HCEC 1CT (cell line): Measurements from ENCODE around the gene OR4D2.
A peak's percentile ranks its signal among the peaks of the same experiment; 100 is the strongest.

Experiments
- DNase-seq: peaks from one replicate; pipeline ENCODE4 v3.0.0-alpha.2; 2017

Gene OR4D2

DNA sequence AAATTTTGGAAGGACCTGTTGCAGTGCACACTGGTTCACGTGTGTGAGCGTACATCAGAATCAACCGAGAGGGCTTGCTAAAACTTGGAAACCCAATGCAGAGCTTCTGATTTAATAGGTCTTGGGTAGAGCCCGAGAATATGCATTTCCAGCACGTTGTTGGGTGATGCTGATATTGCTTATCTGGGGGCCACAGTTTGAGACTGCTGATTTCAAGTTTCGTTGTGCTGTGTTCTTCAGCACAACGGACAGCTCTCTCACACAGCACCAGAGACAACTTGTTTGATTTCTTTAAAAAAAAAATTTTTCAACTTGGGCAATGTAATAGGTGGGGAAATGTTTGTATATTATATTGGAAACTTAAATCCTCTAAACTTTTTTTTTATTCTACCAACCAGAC is 9.4 kb downstream of the OR4D2 start:
- no peak for DNase-seq

DNA sequence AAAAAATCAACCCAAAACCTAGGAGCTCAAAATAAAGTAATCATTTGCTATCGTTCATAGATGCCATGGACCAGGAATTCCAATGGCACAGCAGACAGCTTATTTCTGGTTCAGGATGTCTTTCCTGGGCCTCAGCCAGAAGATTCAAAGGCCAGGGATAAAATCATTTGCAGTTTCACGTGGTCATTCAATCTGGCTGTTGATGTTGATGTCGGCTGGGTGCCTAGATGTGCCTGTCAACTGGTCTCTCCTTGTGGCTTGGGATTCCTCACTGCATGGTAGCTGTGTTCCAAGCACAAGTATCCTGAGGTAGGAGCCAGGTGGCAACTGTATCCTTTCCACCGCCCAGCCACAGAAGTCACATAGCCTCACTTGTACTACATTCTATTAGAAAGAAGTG is 15.0 kb downstream of the OR4D2 start:
- DNase-seq: no peak

DNA sequence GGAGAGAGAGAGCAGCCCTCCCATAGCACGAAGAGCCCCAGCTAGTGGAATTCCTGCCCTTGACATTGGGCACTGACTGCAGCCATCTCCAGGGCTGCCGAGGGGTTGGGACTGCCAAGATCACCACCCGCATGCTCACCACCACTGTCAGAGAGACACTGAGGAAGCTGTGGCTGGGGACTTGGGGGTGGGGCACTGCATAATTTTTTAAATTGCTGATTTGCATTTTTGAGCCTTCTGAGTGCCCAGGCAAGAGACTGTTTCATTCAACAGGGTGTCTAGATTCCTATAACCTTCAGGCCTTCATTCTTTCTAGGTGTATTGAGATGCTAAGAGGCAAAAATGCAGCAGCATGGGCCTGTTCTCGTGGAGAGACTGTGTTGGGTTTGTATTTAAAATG is 16.7 kb downstream of the OR4D2 start:
- no peak for DNase-seq

DNA sequence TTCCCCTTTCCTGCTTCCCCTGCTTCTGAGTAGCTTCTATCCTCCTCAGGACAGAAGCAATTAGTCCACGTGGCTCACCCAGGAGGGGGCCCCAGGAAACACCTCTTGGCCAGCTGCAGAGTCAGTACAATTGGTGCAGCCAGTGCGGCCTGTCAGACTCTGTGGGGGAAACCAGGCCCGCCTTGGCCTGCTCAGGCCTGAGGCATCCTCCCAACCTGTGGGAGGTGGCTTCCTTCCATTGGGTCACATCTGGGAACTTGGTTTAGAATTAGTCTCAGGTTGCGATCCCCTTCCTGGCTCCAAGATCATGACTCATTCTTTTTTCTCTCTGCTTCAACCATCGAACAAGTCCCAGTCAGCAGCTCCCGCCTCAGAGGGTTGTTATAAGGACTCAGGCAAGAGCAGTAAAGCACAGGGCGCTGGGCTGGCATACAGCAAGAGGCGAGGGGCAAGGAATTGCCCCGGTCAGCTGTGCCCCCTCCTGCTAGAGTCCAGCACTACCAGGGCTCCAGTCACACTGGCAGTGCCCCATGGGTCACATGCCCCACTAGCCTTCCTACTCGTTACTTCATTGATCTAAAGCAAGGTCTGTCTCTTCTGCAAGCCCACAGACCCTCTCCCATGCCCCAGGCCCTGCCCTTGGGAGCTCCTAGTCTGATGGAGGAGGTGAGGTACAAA is 17.7 kb downstream of the OR4D2 start:
- peak; percentile 58 for DNase-seq

DNA sequence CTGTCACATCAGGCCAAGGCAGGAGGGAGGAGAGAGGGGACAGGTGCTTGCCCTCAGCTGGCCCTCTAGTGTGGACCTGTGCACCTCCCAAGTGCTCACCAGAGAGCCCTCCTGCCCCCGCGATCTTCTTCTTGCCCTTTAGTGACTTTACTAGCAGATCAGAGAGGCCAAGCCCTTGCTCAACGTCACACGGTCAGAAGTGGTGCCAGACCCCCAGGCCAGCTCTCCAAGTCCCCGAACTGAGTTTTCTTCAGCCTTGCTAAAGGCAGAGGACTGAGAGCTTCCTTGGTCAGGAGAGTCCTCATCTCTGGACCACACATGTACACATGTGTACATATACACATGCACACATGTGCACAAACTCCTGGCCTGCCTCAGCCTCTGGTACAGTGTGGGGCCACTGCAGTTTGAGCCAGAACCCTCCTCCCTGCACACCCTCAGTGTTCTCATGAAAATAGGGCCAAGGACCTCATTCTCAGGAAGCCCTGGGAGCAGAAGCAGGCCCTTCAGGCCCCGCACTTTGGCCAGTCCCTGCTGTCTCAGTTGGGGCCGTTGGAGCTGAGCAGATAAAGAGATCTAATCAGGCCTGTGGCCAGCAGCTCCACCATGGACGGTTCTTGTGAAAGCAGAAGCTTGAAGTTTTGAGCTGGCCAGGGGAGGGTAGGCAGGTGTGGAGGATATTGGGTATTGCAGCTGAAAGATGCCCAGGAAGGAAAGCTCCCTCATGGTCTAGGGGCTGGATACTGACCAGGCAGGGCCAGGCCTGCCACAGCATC is 18.4 kb downstream of the OR4D2 start:
- DNase-seq: no peak

DNA sequence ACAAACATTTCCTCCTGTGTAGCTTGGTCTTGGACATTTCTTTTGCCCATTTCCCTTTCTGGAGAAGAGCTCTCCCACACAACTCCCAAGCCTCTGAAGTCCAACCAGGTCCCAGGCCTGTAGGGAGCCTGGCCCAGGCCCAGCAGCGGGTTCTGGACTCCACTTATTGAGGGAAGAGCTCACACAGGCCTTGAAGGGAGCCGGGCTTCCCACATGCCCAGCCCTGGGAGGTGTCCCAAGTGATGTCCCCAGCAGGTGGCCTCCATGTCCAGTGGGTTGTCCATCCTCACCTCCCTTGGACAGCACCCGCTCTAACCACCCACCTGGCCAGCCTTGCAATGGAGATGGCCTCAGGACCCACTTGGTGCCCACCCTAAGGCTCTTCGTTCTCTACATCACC is 19.8 kb downstream of the OR4D2 start:
- DNase-seq: no peak

DNA sequence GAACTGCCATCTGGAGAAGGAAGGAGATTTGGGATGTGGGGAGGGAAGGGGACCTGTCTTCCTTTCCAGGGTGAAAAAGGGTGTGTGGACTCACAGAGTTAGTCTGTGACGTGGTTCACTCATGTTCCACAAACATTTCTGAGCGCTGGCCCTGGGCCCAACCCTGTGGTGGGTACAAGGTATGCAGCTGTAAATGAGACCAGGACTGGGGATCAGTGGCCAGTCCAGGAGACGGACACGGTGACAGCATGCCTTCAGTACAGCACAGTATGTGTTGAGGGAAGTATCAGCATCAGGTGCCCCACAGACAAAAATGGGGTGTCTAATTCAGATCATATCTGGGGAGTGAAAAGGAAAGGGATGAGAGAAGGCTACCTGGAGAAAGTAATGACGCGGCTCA is 20.3 kb downstream of the OR4D2 start:
- no peak for DNase-seq

DNA sequence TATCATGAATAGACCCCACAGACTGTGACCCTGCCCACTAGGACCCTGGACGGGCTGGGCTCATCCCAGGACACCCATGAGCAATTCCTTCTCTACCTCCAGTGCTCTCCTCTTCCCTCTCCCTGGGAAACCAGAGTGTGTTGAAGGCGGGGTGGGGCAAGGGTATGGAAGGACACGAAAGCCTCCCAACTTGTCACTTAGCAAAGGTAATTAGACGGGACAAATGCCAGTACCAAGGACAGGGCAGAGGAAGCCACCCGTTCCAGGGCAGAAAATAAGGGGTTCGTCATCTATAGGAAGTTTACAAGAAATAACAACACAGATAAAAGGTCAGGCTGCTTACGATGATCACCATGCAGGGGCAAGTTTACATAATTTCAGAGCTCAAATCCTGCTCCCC is 20.9 kb downstream of the OR4D2 start:
- DNase-seq: no peak

DNA sequence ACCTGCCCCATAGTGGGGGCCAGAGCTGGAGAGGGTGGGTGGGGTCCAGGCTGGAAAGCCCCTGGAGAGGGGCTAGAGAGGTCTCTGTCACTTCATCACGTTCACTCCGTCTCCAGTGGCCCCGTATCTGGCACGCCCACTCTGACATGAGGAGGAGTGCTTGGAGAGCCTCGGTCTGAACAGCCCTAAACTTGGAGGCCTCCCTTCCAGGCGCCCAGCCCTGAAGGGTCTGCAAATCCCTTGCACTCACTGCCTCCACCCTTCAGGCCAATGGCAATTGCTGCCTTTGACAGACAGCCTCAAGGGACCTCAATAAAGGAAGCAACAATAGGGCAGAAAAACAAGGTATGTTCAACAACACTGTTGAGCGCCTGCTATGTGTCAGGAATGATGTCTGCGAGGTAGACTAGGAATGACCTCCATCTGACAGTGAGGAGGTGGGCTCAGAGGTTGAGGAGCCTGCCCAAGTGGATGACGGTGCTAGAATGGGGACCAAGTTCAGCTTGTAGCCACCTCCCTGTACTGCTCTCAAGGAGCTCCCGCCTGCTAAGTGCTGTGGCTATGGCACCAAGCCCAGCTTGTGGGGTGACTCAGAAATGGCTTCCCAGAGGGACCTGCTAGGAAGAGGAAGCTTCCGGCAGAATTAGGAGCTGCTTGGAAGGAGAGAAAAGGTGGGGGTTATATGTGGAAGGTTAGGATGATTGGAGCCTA is 22.8 kb downstream of the OR4D2 start:
- DNase-seq: peak; percentile 75

DNA sequence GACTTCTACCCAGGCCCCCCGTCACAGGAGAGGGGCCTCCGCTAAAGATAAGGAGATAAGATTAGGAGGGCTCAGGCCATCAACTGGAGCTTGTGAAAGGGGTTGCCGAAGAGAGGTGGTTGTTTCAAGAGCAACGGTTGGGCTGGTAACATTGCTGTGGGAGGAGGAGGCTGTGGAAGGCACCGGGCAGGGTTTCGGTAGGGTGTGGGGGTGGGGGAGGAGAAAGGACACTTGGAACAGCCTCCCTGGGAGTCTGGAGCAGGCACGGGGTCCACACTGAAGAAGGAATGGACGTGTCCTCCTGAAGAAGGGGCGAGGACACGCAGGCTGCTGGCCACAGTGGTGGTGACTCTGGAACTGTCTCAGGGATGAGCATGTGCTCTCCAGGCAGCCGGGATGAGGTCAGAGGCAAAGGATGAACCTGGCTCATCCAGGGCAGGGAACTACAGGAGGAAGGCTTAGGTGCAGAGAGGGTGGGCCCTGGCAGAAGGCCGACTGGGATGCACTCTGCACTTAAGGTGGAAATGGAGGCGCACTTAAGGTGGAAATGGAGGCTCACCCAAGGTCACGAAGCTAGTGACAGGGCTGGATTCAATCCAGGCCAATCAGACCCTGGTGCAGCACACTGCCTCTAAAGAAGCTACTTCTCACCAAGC is 24.6 kb downstream of the OR4D2 start:
- DNase-seq: no peak

DNA sequence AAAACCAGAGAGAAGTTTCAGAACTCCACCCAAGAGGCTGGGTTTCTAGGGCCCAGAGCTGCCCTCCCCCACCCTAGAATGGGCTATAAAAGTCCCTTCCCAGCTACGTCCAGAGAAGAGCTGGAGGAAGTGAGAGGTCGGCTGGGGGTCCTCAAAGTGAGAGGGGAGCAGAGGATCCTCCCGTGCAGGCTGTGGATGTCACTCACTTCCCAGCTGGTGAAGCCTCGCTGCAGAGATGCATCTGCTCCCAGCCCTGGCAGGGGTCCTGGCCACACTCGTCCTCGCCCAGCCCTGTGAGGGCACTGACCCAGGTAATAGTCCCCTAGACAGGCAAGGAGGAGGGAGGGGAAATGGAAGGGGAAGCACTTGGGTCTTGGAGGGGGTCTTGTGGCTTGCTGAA is 25.8 kb downstream of the OR4D2 start, which contains the start of gene EPX:
Gene EPX (plus strand): TSS at position 115 of the 400 bp plus-strand sequence. CDS start 121 bp downstream, at position 236.
- no peak for DNase-seq

DNA sequence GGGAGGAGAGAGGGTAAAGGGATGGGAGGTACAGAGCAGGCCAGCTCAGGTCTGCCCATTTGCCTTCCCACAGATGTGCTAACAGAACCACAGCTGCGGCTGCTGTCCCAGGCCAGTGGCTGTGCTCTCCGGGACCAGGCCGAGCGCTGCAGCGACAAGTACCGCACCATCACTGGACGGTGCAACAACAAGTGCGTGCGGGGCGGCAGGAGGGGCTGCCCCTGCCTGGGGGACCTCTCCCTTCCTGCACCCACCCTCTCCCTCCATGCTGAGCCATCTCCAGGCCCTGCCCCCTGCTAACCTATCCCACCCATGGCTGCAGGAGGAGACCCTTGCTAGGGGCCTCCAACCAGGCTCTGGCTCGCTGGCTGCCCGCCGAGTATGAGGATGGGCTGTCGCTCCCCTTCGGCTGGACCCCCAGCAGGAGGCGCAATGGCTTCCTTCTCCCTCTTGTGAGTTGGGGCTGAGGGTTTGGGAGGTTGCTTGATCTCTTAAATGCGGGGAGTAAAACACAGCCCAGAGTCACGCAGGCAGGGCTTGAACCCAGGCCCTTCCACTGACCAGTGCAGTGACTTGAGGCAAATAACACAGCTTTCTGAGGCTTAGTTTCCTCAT is 27.0 kb downstream of the OR4D2 start:
- DNase-seq: no peak

DNA sequence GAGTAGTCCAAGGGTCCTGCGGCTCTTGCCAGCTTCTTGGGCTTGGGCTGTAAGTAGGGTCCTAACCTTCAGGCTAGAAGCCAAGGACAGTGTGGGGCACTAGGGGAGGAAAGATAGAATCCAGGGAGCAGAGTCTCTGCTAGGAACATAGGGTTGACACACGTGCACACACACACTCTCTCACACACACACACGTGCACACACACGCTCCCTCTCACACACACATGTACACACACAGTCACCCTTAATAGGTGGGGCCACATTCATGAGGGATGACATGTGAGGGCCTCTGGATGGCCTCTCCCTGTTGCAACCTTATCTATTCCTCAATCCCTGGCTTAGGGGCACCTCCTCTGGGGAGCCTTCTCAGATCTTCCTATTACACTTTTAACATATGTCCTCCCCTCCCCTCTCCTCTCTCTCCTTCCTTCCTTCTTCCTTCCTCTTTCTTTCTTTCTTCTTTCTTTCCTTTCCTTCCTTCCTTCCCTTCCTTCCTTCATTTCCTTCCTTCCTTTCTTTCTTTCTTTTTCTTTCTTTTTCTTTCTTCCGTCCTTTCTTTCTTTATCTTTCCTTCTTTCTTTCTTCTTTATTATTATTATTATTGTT is 28.8 kb downstream of the OR4D2 start:
- no peak for DNase-seq

DNA sequence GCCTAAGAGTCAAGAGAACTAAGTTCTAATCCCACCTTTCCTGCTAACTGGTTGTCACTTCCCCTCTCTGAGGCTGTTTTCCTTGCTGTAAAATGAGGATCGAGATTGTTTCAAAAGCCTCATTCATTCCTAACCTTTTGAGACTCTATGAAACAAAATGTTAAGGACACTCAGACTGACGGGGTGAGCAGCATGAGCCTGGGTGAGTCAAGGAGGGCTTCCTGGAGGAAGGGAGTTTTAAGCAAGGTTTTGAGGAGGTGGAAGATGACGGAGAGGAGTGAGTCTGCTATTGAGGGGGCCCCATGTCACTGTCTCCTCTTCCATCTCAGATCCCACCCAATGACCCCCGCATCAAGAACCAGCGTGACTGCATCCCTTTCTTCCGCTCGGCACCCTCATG is 29.8 kb downstream of the OR4D2 start:
- DNase-seq: no peak

DNA sequence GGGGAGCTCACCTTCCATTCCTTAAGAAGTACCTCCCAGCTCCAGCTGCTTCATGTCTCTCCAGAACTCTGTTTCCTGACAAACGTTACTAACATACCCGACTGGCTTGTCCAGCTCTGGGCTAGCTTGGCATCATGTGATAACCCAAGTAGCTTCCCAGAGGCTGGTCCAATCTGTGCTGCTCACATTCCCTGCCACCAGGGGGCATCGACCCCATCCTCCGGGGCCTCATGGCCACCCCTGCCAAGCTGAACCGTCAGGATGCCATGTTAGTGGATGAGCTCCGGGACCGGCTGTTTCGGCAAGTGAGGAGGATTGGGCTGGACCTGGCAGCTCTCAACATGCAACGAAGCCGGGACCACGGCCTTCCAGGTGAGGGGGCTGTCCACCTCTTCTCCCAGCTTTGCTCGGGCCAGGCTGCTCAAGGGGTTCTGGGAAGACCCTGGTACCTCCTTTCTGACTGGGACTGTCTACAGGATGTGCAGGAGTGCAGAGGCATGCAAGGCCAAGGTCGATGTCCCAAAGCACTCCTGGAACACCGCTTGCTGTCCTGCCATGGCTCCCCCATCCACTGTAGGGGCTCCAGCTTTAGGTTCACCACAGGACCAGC is 33.3 kb downstream of the OR4D2 start:
- peak; percentile 48 for DNase-seq

DNA sequence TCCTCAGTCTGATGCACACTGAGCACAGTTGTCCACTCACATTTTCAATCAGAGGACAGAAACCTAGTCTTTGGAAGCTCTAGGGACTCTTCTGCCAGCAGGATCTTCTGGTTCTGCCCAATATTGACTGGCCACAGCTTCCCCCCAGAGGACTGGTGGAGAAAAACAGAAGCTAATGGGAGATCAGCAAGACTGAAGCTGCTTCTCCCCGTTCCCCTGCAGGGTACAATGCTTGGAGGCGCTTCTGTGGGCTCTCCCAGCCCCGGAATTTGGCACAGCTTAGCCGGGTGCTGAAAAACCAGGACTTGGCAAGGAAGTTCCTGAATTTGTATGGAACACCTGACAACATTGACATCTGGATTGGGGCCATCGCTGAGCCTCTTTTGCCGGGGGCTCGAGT is 36.1 kb downstream of the OR4D2 start:
- no peak for DNase-seq

DNA sequence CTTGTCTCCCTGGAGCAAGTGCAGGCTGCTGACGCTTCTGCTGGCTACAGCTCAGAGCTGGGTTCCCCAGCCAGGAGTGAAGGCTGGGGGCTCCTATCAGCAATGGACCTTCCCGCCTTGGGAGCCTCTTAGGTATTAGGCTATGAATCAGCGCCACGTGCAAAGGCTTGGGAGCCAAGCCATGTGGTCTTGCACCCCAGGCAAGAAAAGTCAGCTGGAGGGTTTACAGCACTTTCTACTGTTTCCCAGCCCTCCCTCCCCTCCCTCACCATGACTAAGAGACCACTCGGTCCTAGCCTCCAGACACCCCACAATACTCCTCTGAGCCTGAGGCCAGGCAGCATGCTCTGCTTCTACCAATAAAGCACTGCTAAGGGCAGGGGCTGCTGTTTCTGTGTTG is 38.0 kb downstream of the OR4D2 start:
- no peak for DNase-seq

DNA sequence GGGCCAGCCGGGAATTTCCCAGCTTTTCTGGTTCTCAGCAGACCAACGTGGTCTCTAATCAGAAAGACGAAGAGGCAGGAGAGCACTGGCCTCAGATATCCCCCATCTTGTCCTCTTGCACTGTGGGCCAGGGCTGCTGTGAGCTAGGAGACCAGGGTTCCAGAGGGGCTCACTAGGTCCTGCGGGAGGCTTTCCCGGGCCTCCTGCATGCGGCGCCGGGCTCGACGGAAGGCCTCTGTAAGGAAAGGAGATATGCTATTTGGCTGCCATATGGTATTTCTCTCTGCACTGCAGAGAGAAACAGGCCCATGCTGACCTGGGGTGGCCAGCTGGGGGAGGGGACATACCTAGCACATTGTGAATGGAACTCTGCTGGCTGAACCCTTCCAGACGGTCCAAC is 39.2 kb downstream of the OR4D2 start:
- no peak for DNase-seq

DNA sequence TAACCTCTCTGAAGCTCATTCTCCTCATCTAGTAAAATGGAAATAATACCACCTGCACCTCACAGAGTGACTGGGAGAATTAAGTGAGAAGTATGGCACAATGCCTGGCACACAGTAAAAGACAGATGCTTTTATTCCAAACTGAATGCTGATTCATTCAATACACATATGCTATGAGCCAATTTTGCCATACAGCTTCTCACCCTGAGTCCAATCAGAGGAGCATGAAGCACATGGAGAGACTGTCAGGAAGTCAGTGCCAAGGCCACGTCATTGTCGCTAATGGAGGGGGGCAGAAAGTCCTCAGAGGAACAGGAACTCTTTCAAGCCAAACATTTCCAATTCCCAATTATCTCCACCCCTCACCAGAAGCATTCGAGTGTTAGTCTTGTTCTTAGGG is 40.7 kb downstream of the OR4D2 start:
- no peak for DNase-seq

DNA sequence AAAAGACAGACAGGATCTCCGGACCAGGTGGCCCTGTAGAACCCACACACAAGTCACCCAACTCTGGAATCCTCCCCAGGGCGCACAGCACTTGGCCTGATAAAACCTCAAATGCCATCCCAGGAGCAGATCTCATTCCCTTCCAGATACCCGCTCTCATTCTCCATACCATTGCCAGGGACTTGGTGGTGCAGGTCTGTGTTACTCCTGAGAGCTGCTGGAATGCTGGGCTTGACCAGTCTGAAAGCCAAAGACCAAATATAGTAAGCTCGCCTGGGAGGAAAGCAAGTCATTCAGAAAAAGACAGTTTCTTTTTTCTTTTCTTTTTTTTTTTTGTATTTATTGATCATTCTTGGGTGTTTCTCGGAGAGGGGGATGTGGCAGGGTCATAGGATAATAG is 41.6 kb downstream of the OR4D2 start:
- DNase-seq: no peak

DNA sequence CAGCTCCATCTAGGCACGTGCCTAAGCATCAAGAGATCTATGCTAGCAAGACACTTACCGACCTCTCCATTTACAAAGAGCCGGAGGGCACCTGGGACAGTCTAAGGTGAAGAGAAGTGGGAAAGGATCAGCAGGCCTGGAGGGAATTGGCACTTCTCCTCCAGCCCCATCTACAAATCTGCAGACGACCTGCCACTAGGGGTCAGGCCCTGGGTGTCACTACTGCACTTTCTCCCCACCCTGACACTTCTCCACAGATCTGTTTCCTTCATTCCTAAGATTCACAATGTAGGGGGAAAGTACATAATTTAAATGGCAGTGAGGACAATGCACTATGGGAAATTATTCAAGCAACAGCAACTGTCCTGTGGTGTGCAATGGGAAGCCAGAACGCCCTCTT is 44.1 kb downstream of the OR4D2 start:
- no peak for DNase-seq

DNA sequence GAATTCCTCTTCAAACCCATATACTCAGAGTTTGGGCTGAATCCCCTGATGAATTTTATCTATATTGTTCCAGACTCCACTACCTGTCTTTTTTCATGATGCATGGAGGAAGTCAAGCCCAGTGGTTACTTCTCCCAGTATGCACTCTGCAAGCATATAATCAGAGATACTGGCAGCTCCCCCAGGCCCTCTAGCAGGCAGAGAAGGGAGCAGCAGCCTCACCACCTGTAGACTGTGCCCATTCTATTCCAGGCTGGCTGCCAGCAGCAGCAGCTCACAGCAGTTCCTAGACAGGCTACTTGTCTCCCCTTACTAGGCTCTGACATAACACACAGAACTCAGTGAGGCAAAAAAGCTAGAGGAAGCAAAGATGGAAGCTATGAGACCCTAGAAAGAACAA is 48.9 kb downstream of the OR4D2 start:
- DNase-seq: no peak
